ENCODE measurements around the gene YIF1A. TPM values are rescaled to one million over a fixed set of nuclear protein-coding genes. Genes with fewer than 3 reads are reported as not detected.

Gene YIF1A
- total RNA-seq, 1 experiment from 2014 or later, result 81.8 TPM

DNA sequence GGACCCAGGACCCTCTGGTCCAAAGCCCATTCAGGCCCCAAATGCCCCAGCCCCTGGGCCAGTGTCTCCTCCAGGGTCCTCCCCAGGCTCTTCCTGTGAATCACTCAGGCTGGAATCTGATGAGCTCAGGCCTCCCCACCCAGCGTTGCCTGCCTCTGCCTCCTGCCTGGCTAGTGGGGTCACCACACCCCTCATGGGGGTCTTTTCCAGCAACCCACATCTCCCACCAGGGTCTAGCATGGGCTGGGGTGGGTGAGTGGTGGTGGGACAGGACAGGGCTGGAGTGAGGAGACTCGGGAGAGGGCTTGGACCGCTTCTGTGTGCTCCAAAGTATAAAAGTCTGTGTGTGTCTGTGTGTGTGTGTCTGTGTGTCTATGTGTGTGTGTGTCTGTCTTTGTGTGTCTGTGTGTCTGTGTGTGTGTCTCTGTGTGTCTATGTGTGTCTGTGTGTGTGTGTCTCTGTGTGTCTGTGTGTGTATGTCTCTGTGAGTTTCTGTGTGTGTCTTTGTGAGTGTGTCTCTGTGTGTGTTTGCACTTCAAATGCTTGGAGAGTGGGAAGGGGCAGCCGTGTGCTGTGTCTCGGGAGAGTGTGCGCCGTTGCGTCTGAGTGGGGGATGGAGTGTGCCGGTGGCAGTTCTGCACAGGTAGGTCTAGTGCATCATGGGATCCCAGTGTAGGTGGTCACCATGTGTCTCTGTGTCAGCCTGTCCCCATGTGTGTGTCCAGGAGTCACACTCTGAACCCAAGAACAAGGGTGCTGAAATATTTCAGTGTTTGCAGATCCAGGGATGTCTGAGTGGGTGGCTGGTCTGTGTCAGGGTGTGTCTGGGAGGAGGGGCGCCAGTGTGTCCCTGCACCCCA is 38.5 kb upstream of the YIF1A start:
- intact Hi-C loops (cut with micrococcal nuclease; ENCODE audit: unreplicated experiment), result loop anchor here (1.0 kb wide), 1 partner anchor 15 kb away; no protein-coding TSS in a partner anchor
- Histone ChIP-seq H3K4me3 (no peak overlapping the region), H3K27me3 (ENCODE audit: insufficient read depth, low read depth) (no peaks in the 10 kb centered on the region), H2AFZ (no peak overlapping the region), H3K27ac (no peak overlapping the region), H4K20me1 (ENCODE audit: insufficient read depth) (no peaks in the 10 kb centered on the region), H3K79me2 (ENCODE audit: low read depth) (no peaks in the 10 kb centered on the region), H3F3A (ENCODE audit: insufficient read depth, low read depth) (peaks cover 10% of the 10 kb centered on the region; the same call in 1 of the 2 replicates), H3K9me2 (ENCODE audit: insufficient read depth) (no peaks in the 10 kb centered on the region), H3K36me3 (ENCODE audit: low read depth) (no peaks in the 10 kb centered on the region), H3K4me1 (replicated peaks; ENCODE audit: insufficient read depth) (peaks cover 34% of the 10 kb centered on the region), H3K4me2 (peak overlapping the region; percentile 26; the same call in 1 of the 2 replicates), H3K9me3 (ENCODE audit: insufficient read depth, low read depth) (no peaks in the 10 kb centered on the region)
- BruUV-seq (replicated peaks), result no TSS peak
- TF ChIP-seq, protein P1, sequence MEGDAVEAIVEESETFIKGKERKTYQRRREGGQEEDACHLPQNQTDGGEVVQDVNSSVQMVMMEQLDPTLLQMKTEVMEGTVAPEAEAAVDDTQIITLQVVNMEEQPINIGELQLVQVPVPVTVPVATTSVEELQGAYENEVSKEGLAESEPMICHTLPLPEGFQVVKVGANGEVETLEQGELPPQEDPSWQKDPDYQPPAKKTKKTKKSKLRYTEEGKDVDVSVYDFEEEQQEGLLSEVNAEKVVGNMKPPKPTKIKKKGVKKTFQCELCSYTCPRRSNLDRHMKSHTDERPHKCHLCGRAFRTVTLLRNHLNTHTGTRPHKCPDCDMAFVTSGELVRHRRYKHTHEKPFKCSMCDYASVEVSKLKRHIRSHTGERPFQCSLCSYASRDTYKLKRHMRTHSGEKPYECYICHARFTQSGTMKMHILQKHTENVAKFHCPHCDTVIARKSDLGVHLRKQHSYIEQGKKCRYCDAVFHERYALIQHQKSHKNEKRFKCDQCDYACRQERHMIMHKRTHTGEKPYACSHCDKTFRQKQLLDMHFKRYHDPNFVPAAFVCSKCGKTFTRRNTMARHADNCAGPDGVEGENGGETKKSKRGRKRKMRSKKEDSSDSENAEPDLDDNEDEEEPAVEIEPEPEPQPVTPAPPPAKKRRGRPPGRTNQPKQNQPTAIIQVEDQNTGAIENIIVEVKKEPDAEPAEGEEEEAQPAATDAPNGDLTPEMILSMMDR (conservative IDR thresholded peaks at IDR 0.05), result no peak
- no peak for TF ChIP-seq EZH2 (IDR thresholded peaks at IDR 0.05; ENCODE audit: low read depth)
- ChIA-PET POLR2A (ENCODE audit: unreplicated experiment) (interaction anchor here (0.6 kb wide), 2 partner anchors 15 to 60 kb away, joined by 4 to 6 read pairs; no protein-coding TSS in a partner anchor), CTCF (interaction anchor here (0.6 to 1.0 kb wide), 3 partner anchors 15 to 228 kb away, joined by 3 to 23 read pairs (median 5); no protein-coding TSS in a partner anchor)
- DNase-seq, result no peak

DNA sequence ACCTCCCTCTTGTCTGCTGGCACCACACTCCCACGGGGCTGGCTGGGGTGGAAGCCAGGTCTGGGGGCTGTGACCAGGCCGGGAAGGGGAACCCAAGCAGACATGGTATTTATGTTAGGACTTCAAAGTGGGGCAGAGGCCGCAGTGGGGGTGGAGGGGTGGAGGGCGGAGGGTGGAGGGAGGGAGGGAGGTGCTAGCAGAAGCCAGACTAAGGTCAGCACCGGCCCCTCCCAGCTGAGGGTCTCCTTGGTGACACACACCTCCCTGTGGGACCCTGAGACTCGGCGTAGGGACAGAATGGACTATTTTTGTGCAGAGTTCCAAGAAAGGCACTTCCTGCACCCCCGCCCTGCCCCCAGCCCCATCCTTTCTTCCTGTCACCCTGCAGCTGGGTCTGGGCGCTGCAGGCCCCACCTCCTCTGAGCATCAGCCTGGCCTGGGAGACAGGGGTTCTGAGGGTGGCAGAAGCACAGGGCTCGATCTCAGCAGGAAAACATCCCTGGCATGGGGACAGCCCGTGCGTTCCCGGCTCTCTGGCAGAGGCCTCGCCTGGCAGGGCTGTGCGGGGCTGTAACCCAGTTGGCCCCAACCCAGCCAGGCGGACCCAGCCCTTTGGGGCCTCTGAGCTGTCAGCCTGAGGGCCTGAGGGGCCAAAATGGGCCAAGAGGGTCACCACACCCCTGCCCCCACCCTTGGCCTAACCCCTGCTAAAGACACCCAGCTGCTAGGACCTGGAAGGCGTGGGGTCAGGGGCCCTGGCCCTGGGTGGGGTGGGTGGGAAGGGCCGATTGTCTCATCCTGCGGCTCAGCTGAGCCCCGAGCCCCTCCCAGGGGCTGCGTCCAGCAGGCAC is 37.5 kb upstream of the YIF1A start:
- Histone ChIP-seq H3K36me3 (ENCODE audit: low read depth) (no peaks in the 10 kb centered on the region), H3K79me2 (ENCODE audit: low read depth) (no peaks in the 10 kb centered on the region), H4K20me1 (ENCODE audit: insufficient read depth) (no peaks in the 10 kb centered on the region), H3K27ac (no peak overlapping the region), H3K9me2 (ENCODE audit: insufficient read depth) (no peaks in the 10 kb centered on the region), H3K4me1 (replicated peaks; ENCODE audit: insufficient read depth) (peaks cover 34% of the 10 kb centered on the region), H3K9me3 (ENCODE audit: insufficient read depth, low read depth) (no peaks in the 10 kb centered on the region), H3K4me2 (peak overlapping the region; percentile 31; the same call in 1 of the 2 replicates), H3F3A (ENCODE audit: insufficient read depth, low read depth) (peaks cover 10% of the 10 kb centered on the region; the same call in 1 of the 2 replicates), H3K27me3 (ENCODE audit: insufficient read depth, low read depth) (no peaks in the 10 kb centered on the region), H3K4me3 (no peak overlapping the region), H2AFZ (no peak overlapping the region)
- no peak for TF ChIP-seq EZH2 (IDR thresholded peaks at IDR 0.05; ENCODE audit: low read depth)
- TF ChIP-seq, protein P1 (conservative IDR thresholded peaks at IDR 0.05), result no peak
- POLR2A ChIA-PET (ENCODE audit: unreplicated experiment), result interaction anchor here (0.6 kb wide), 1 partner anchor 59 kb away, joined by 6 read pairs; no protein-coding TSS in a partner anchor
- CTCF ChIA-PET, result interaction anchor here (0.6 to 1.0 kb wide), 3 partner anchors 14 to 229 kb away, joined by 3 to 23 read pairs (median 5); no protein-coding TSS in a partner anchor
- BruUV-seq (replicated peaks), result no TSS peak
- intact Hi-C loops (cut with micrococcal nuclease; ENCODE audit: unreplicated experiment), result no loop called here
- DNase-seq, result peak in 1 of 2 experiments; percentile 38

DNA sequence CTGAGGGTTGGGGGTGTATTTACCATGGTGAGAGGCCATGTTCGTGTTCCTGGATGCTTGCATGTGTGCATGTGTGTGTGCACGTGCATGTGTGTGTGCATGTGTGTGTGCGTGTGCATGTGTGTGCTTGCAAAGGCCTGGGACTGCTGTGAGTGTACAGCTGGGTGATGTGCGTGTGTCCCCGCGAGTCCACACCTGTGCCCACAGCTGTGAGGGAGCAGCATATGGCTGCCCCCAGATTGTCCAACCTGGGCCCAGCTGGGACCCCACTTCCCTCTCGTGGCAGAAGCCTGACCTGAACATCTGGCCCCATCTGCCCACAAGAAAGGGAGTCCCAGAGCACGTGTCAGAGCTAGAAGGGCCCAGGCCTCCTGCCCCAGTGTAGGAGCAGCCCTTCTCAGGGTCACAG is 36.3 kb upstream of the YIF1A start:
- POLR2A ChIA-PET (ENCODE audit: unreplicated experiment), result no interaction called here
- H3F3A ChIP-seq (ENCODE audit: insufficient read depth, low read depth), result peaks cover 4% of the 10 kb centered on the region; the same call in 1 of the 2 replicates
- CTCF ChIA-PET, result interaction anchor here (0.6 kb wide), 1 partner anchor 38 kb away, joined by 4 read pairs; no protein-coding TSS in a partner anchor
- 0 out of 2 replicates have a peak, but pooled peaks cover 7% of the 10 kb centered on the region for H3K27me3 ChIP-seq (ENCODE audit: insufficient read depth, low read depth)
- H4K20me1 ChIP-seq (ENCODE audit: insufficient read depth), result no peaks in the 10 kb centered on the region
- H3K36me3 ChIP-seq (ENCODE audit: low read depth), result no peaks in the 10 kb centered on the region
- H3K9me2 ChIP-seq (ENCODE audit: insufficient read depth), result no peaks in the 10 kb centered on the region
- DNase-seq, result no peak
- intact Hi-C loops (cut with micrococcal nuclease; ENCODE audit: unreplicated experiment), result no loop called here
- H3K9me3 ChIP-seq (ENCODE audit: insufficient read depth, low read depth), result peaks cover under 1% of the 10 kb centered on the region; the same call in 1 of the 2 replicates
- H3K4me2 ChIP-seq, result no peak overlapping the region
- TF ChIP-seq, protein P1 (conservative IDR thresholded peaks at IDR 0.05), result no peak
- TF ChIP-seq EZH2 (IDR thresholded peaks at IDR 0.05; ENCODE audit: low read depth), result no peak
- H3K4me3 ChIP-seq, result no peak overlapping the region
- no peak overlapping the region for H3K27ac ChIP-seq
- BruUV-seq (replicated peaks), result no TSS peak
- H3K79me2 ChIP-seq (ENCODE audit: low read depth), result no peaks in the 10 kb centered on the region
- H3K4me1 ChIP-seq (replicated peaks; ENCODE audit: insufficient read depth), result peaks cover 34% of the 10 kb centered on the region
- H2AFZ ChIP-seq, result no peak overlapping the region
